DND-41 (cell line): ENCODE results near the gene RPP25.

Source experiments
- ATAC-seq: fragments of 200-7000 bp; cut with Tn5 transposase; 3 replicates; pipeline ENCODE4 v1.9.1; 2021; ENCODE audit warnings: low read depth; ENCODE audit not compliant: insufficient read depth
- DNase-seq: peaks from one replicate; pipeline ENCODE4 v3.0.0-alpha.2; 2020
- H2AFZ ChIP-seq: 2 replicates; pipeline ENCODE4 v1.6.0; 2012; ENCODE audit warnings: low read depth, low read length
- H3K27ac ChIP-seq: 2 replicates; pipeline ENCODE4 v1.5.1; 2012; ENCODE audit warnings: low read length, inconsistent platforms
- H3K27me3 ChIP-seq: fragments of 200-600 bp; sonication (generic); 2 replicates; pipeline ENCODE4 v1.6.0; 2012; ENCODE audit warnings: low read length, mild to moderate bottlenecking, inconsistent platforms; ENCODE audit not compliant: insufficient read depth, poor library complexity
- H3K36me3 ChIP-seq: 2 replicates; pipeline ENCODE4 v1.5.1; 2012; ENCODE audit warnings: low read length, inconsistent platforms; ENCODE audit not compliant: insufficient read depth
- H3K4me1 ChIP-seq: 2 replicates; pipeline ENCODE4 v1.5.1; 2012; ENCODE audit warnings: mild to moderate bottlenecking, low read length; ENCODE audit not compliant: insufficient read depth
- H3K4me2 ChIP-seq: 2 replicates; pipeline ENCODE4 v1.6.0; 2012; ENCODE audit warnings: mild to moderate bottlenecking, moderate library complexity, low read length, inconsistent platforms; ENCODE audit not compliant: insufficient read depth
- H3K4me3 ChIP-seq, 2 experiments: fragments of 200-600 bp in 1 of 2; shearing (Covaris generic) in 1 of 2; 2 replicates each; pipeline ENCODE4 v1.5.1; 2012 to 2016; ENCODE audit warnings: inconsistent platforms in 2 of 2, low read length in 2 of 2, mild to moderate bottlenecking in 2 of 2, low read depth in 1 of 2, moderate library complexity in 1 of 2
- H3K79me2 ChIP-seq: 2 replicates; pipeline ENCODE4 v1.6.0; 2012; ENCODE audit warnings: low read length, inconsistent platforms; ENCODE audit not compliant: insufficient read depth
- H3K9ac ChIP-seq: 2 replicates; pipeline ENCODE4 v1.6.0; 2012; ENCODE audit warnings: low read depth, mild to moderate bottlenecking, inconsistent platforms, low read length, moderate library complexity
- H3K9me3 ChIP-seq: 2 replicates; pipeline ENCODE4 v1.5.1; 2012; ENCODE audit warnings: low read length, moderate library complexity, mild to moderate bottlenecking, inconsistent platforms; ENCODE audit not compliant: insufficient read depth, severe bottlenecking
- H4K20me1 ChIP-seq: 2 replicates; pipeline ENCODE4 v1.6.0; 2012; ENCODE audit warnings: low read length; ENCODE audit not compliant: insufficient read depth
- EZH2 ChIP-seq: IDR thresholded peaks from 3 replicates; pipeline ENCODE4 v1.6.1; 2012; ENCODE audit warnings: borderline replicate concordance, low read depth, mild to moderate bottlenecking, moderate library complexity, low read length, inconsistent platforms; ENCODE audit not compliant: severe bottlenecking
- TF ChIP-seq, protein P1 (sequence below): IDR thresholded peaks from 2 replicates; pipeline ENCODE4 v1.5.1; 2012; ENCODE audit warnings: borderline replicate concordance, low read length, moderate library complexity, mild to moderate bottlenecking; ENCODE audit not compliant: poor library complexity, severe bottlenecking; ENCODE audit errors: extremely low read depth

The RPP25 gene

DNA sequence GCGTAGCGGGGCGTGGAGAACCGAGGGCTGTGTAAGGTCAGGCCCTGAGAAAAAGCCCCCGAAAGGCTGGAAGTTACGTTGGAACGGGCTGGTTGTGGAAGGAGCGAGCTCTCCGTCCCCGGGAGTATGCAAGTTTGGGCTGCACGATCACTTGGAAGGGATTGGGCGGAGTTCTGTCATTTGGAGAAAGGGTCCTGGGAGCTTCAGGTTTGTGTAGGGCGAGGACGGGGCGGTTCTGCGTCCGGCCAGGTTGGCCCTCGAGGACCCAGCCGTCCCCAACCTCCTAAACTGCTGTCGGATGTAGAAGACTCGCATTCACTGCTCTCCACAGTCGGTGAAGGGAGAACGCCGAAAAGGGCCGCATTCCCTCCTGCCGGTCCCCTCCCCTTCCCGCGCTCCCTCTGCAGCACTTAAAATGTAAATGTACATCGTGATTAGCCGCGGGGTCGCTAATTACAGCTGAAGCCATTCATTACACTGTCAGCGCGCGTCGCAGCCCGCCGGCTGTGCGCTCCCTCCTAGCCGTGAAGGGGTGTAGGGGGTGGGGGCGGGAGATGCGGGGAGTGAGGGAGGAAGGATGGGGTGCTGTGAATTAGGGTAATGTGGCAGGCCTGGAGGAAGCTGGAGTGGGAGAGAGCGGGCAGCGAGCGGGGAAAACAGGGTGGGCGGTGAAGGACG is 2.5 kb upstream of the RPP25 start:
- no peak overlapping the region for H3K4me2 ChIP-seq
- H3K79me2 ChIP-seq: no peaks in the 10 kb centered on the region
- no peak overlapping the region for H2AFZ ChIP-seq
- no peaks in the 10 kb centered on the region for H3K9me3 ChIP-seq
- no peak for DNase-seq
- H3K4me3 ChIP-seq: no peak overlapping the region
- TF ChIP-seq, protein P1, sequence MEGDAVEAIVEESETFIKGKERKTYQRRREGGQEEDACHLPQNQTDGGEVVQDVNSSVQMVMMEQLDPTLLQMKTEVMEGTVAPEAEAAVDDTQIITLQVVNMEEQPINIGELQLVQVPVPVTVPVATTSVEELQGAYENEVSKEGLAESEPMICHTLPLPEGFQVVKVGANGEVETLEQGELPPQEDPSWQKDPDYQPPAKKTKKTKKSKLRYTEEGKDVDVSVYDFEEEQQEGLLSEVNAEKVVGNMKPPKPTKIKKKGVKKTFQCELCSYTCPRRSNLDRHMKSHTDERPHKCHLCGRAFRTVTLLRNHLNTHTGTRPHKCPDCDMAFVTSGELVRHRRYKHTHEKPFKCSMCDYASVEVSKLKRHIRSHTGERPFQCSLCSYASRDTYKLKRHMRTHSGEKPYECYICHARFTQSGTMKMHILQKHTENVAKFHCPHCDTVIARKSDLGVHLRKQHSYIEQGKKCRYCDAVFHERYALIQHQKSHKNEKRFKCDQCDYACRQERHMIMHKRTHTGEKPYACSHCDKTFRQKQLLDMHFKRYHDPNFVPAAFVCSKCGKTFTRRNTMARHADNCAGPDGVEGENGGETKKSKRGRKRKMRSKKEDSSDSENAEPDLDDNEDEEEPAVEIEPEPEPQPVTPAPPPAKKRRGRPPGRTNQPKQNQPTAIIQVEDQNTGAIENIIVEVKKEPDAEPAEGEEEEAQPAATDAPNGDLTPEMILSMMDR: no peak
- TF ChIP-seq EZH2: no peak
- no peaks in the 10 kb centered on the region for H3K4me1 ChIP-seq
- H3K9ac ChIP-seq: no peak overlapping the region
- H3K27ac ChIP-seq: no peak overlapping the region
- H3K36me3 ChIP-seq: no peaks in the 10 kb centered on the region
- H3K27me3 ChIP-seq: no peaks in the 10 kb centered on the region
- ATAC-seq: no peak
- no peaks in the 10 kb centered on the region for H4K20me1 ChIP-seq

DNA sequence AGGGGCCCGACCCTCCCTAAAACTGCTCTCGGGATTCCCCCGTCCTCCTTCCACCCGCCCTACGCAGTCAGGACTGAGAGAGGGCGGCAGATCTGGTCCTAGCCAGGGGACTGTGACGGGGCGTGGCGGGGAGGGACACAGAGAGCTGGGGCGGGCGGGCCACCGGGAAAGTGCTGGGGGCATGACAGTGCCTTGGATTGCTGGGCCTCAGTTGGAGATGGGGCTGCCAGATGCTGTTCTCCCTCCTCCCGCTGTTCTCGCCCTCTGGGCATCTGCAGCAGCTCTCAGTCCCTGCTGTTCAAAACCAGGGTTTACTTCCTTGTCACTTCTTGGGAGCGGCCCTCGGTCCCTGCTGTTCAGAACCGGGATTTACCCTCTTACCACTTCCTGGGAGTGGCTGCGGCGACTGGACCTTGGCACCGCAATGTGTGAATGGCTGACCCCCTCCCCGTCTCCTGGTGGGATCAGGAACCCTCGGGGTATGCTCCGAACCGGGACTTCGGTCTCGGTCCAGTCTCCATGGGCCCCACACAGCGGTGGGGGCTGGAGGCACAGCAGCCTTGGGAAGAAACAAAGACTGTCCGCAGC is 1.8 kb upstream of the RPP25 start:
- Histone ChIP-seq H3K4me2 (no peak overlapping the region), H3K4me3 (no peak overlapping the region), H3K9ac (no peak overlapping the region), H2AFZ (no peak overlapping the region), H3K27me3 (no peaks in the 10 kb centered on the region), H4K20me1 (no peaks in the 10 kb centered on the region), H3K79me2 (no peaks in the 10 kb centered on the region), H3K9me3 (no peaks in the 10 kb centered on the region), H3K36me3 (no peaks in the 10 kb centered on the region), H3K27ac (no peak overlapping the region), H3K4me1 (no peaks in the 10 kb centered on the region)
- ATAC-seq (no peak), DNase-seq (no peak)
- TF ChIP-seq EZH2: no peak
- TF ChIP-seq, protein P1: no peak

DNA sequence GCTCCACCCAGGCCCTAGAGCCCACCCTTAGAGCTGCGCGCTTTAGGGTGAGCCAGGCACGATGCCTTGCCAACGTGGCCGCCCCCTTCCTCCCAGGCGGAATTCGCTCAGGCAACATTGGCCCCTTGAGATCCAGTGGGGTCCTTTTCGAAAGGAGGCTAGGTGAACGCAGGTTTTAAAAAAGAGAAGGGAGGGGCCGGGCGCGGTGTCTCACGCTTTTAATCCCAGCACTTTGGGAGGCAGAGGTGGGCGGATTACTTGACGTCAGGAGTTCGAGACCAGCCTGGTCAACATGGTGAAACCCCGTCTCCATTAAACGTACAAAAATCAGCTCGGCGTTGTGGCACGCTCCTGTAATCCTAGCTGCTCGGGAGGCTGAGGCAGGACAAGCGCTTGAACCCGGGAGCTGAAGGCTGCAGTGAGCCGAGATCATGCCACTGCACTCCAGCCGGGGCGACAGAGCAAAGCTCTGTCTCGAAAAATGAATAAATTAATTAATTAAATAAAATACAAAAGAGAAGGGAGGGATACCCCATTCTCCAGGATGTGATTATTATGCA is 984 bp upstream of the RPP25 start:
- ATAC-seq: no peak
- Histone ChIP-seq H3K79me2 (no peaks in the 10 kb centered on the region), H2AFZ (no peak overlapping the region), H3K4me1 (no peaks in the 10 kb centered on the region), H3K9ac (no peak overlapping the region), H3K36me3 (no peaks in the 10 kb centered on the region), H3K27ac (no peak overlapping the region), H4K20me1 (no peaks in the 10 kb centered on the region), H3K4me3 (no peak overlapping the region), H3K9me3 (no peaks in the 10 kb centered on the region), H3K27me3 (no peaks in the 10 kb centered on the region), H3K4me2 (no peak overlapping the region)
- TF ChIP-seq, protein P1: no peak
- no peak for TF ChIP-seq EZH2
- DNase-seq: no peak
